HepG2 (cell line): ENCODE measurements around the gene GNAI2. TPM values are rescaled to one million over a fixed set of nuclear protein-coding genes. Genes with fewer than 3 reads are reported as not detected.

Experiments
- CAMTA2 ChIP-seq: sonication (generic); formaldehyde crosslinking; IDR thresholded peaks from 2 replicates; pipeline ENCODE4 v1.4.0; 2020; ENCODE audit warnings: mild to moderate bottlenecking, missing genetic modification reagents, borderline replicate concordance
- DNMT1 ChIP-seq: sonication (generic); formaldehyde crosslinking; IDR thresholded peaks from 2 replicates; pipeline ENCODE4 v1.5.1; 2020; ENCODE audit warnings: mild to moderate bottlenecking, missing genetic modification reagents
- FOXA1 ChIP-seq, 2 experiments: fragments of 450-650 bp in 1 of 2; sonication (generic) in 1 of 2; formaldehyde crosslinking in 1 of 2; IDR thresholded peaks; 2 replicates each; pipeline versions ENCODE4 v1.4.0 to v1.6.1; 2016 to 2020; ENCODE audit warnings: missing genetic modification reagents in 1 of 2
- FOXM1 ChIP-seq: sonication (generic); formaldehyde crosslinking; IDR thresholded peaks from 2 replicates; pipeline ENCODE4 v1.5.0; 2020; ENCODE audit warnings: missing genetic modification reagents
- ISL2 ChIP-seq: sonication (generic); formaldehyde crosslinking; IDR thresholded peaks from 2 replicates; pipeline ENCODE4 v1.5.0; 2020; ENCODE audit warnings: missing genetic modification reagents
- MIER2 ChIP-seq: IDR thresholded peaks from 2 replicates; pipeline ENCODE4 v1.6.1; 2016; ENCODE audit warnings: missing biosample characterization, missing genetic modification reagents
- NFRKB ChIP-seq: fragments of 450-650 bp; IDR thresholded peaks from 2 replicates; pipeline ENCODE4 v1.6.1; 2017
- TMF1 ChIP-seq: sonication (generic); formaldehyde crosslinking; IDR thresholded peaks from 2 replicates; pipeline ENCODE4 v1.8.1; 2022; ENCODE audit warnings: low read depth, missing genetic modification reagents
- XRCC5 ChIP-seq: fragments of 200-400 bp; formaldehyde crosslinking; optimal IDR thresholded peaks from 2 replicates; pipeline ENCODE3; 2017; ENCODE audit warnings: mild to moderate bottlenecking, low read length
- ZBTB21 ChIP-seq: sonication (generic); formaldehyde crosslinking; IDR thresholded peaks from 2 replicates; pipeline ENCODE4 v1.4.0; 2020; ENCODE audit warnings: missing genetic modification reagents
- ZNF430 ChIP-seq: sonication (generic); formaldehyde crosslinking; IDR thresholded peaks from 2 replicates; pipeline ENCODE4 v1.9.0; 2021; ENCODE audit warnings: mild to moderate bottlenecking, missing genetic modification reagents
- ZNF570 ChIP-seq: sonication (generic); formaldehyde crosslinking; IDR thresholded peaks from 2 replicates; pipeline ENCODE4 v1.4.0; 2020; ENCODE audit warnings: mild to moderate bottlenecking, missing genetic modification reagents, borderline replicate concordance
- ZNF619 ChIP-seq: sonication (generic); formaldehyde crosslinking; IDR thresholded peaks from 2 replicates; pipeline ENCODE4 v1.4.0; 2020; ENCODE audit warnings: mild to moderate bottlenecking, missing genetic modification reagents
- ZNF629 ChIP-seq: sonication (generic); formaldehyde crosslinking; conservative IDR thresholded peaks from 2 replicates; pipeline ENCODE4 v1.5.0; 2020; ENCODE audit warnings: missing genetic modification reagents
- ZNF678 ChIP-seq: sonication (generic); formaldehyde crosslinking; IDR thresholded peaks from 2 replicates; pipeline ENCODE4 v1.4.0; 2020; ENCODE audit warnings: mild to moderate bottlenecking, missing genetic modification reagents
- polyA plus RNA-seq, 8 experiments: library from polyadenylated mRNA; depleted of rRNA in 3 of 8; stranded (reverse) in 7 of 8; unstranded in 1 of 8; fragments of >200 nt; fragmentation: Illumina TruSeq in 4 of 8; extraction: Trizol in 4 of 8; gene quantifications; 2 replicates each; pipeline versions ENCODE4 v1.2.1 to v1.2.3, GENCODE V29; 2011 to 2016; ENCODE audit warnings: low read depth in 4 of 8, missing spikeins in 1 of 8, mixed read lengths in 1 of 8; ENCODE audit not compliant: insufficient read depth in 1 of 8
- total RNA-seq, 5 experiments: library from RNA; depleted of rRNA; stranded (reverse); fragments of >200 nt; fragmentation: Illumina TruSeq; extraction: Trizol; gene quantifications; 2 replicates each; pipeline ENCODE4 v1.2.3, GENCODE V29; 2016; ENCODE audit warnings: low read depth in 1 of 5
- TF ChIP-seq, protein P1 (sequence below): sonication (generic); formaldehyde crosslinking; IDR thresholded peaks from 2 replicates; pipeline ENCODE4 v1.4.0; 2020; ENCODE audit warnings: missing genetic modification reagents
- TF ChIP-seq, protein P2 (sequence below): IDR thresholded peaks from 2 replicates; pipeline ENCODE4 v1.6.1; 2016
- TF ChIP-seq, protein P3 (sequence below): sonication (generic); formaldehyde crosslinking; IDR thresholded peaks from 2 replicates; pipeline ENCODE4 v1.5.1; 2020; ENCODE audit warnings: mild to moderate bottlenecking, missing genetic modification reagents
- TF ChIP-seq, protein P4 (sequence below): sonication (generic); formaldehyde crosslinking; IDR thresholded peaks from 2 replicates; pipeline ENCODE4 v1.4.0; 2020; ENCODE audit warnings: low read depth, mild to moderate bottlenecking, missing genetic modification reagents

Gene GNAI2
- total and polyA plus RNA-seq, 2 of the 13 experiments (the other 11 are each of a cell fraction or from before 2014, with no cell fraction given) = 51.1 to 66.2 TPM

DNA sequence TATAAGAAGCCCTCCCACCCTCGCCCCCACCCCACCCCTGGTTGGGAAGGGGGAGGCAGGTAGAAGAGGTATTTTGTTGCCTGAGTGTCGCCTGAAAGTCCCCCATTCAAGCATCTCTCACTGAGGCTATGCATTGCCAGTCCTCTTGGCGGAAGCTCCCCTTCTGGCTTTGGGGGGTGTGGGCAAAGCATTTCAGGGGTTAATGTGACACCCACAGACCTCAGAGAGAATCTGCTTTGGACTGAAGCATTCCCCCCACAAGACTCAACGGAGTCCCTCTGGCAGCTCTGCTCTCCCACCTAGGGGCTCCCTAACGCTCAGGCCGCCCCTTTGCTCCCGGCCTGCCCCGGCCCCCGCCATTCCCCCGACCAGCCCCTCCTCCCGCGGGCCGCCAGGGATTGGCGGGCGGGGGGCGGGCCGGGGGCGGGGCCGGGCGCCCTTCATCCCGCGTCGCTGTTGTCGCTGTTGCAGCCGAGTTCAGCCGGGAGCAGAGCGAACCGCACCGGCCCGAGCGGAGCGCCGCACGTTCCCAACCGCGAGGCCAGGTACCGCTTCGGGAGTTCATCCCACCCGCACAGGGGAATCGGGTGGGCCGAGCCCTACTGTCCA is 31.1 kb upstream of the GNAI2 start, which contains the start of gene SLC38A3 (continued):
- TF ChIP-seq, protein P1, sequence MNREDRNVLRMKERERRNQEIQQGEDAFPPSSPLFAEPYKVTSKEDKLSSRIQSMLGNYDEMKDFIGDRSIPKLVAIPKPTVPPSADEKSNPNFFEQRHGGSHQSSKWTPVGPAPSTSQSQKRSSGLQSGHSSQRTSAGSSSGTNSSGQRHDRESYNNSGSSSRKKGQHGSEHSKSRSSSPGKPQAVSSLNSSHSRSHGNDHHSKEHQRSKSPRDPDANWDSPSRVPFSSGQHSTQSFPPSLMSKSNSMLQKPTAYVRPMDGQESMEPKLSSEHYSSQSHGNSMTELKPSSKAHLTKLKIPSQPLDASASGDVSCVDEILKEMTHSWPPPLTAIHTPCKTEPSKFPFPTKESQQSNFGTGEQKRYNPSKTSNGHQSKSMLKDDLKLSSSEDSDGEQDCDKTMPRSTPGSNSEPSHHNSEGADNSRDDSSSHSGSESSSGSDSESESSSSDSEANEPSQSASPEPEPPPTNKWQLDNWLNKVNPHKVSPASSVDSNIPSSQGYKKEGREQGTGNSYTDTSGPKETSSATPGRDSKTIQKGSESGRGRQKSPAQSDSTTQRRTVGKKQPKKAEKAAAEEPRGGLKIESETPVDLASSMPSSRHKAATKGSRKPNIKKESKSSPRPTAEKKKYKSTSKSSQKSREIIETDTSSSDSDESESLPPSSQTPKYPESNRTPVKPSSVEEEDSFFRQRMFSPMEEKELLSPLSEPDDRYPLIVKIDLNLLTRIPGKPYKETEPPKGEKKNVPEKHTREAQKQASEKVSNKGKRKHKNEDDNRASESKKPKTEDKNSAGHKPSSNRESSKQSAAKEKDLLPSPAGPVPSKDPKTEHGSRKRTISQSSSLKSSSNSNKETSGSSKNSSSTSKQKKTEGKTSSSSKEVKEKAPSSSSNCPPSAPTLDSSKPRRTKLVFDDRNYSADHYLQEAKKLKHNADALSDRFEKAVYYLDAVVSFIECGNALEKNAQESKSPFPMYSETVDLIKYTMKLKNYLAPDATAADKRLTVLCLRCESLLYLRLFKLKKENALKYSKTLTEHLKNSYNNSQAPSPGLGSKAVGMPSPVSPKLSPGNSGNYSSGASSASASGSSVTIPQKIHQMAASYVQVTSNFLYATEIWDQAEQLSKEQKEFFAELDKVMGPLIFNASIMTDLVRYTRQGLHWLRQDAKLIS = no peak
- TF ChIP-seq FOXA1 (IDR thresholded peaks at IDR 0.05) (no peak), FOXA1 (CRISPR knock-in tag; IDR thresholded peaks at IDR 0.05) (peak; percentile 19; the same call in 1 of the 2 replicates), CAMTA2 (CRISPR knock-in tag) (no peak), MIER2 (no peak), ZBTB21 (CRISPR knock-in tag) (no peak), ZNF678 (CRISPR knock-in tag) (no peak), ZNF629 (peak; percentile 23; the same call in 1 of the 2 replicates), ZNF570 (CRISPR knock-in tag) (no peak), NFRKB (no peak), ZNF619 (CRISPR knock-in tag) (no peak), DNMT1 (CRISPR knock-in tag) (no peak), ZNF430 (CRISPR knock-in tag) (peak; percentile 10; the same call in 1 of the 2 replicates), XRCC5 (no peak), FOXM1 (CRISPR knock-in tag) (no peak), ISL2 (CRISPR knock-in tag) (0 out of 2 replicates have a peak, but pooled peaks have one; percentile 38), TMF1 (0 out of 2 replicates have a peak, but pooled peaks have one; percentile 24)
- TF ChIP-seq, protein P2, sequence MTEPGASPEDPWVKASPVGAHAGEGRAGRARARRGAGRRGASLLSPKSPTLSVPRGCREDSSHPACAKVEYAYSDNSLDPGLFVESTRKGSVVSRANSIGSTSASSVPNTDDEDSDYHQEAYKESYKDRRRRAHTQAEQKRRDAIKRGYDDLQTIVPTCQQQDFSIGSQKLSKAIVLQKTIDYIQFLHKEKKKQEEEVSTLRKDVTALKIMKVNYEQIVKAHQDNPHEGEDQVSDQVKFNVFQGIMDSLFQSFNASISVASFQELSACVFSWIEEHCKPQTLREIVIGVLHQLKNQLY (CRISPR knock-in tag) = no peak
- TF ChIP-seq, protein P3, sequence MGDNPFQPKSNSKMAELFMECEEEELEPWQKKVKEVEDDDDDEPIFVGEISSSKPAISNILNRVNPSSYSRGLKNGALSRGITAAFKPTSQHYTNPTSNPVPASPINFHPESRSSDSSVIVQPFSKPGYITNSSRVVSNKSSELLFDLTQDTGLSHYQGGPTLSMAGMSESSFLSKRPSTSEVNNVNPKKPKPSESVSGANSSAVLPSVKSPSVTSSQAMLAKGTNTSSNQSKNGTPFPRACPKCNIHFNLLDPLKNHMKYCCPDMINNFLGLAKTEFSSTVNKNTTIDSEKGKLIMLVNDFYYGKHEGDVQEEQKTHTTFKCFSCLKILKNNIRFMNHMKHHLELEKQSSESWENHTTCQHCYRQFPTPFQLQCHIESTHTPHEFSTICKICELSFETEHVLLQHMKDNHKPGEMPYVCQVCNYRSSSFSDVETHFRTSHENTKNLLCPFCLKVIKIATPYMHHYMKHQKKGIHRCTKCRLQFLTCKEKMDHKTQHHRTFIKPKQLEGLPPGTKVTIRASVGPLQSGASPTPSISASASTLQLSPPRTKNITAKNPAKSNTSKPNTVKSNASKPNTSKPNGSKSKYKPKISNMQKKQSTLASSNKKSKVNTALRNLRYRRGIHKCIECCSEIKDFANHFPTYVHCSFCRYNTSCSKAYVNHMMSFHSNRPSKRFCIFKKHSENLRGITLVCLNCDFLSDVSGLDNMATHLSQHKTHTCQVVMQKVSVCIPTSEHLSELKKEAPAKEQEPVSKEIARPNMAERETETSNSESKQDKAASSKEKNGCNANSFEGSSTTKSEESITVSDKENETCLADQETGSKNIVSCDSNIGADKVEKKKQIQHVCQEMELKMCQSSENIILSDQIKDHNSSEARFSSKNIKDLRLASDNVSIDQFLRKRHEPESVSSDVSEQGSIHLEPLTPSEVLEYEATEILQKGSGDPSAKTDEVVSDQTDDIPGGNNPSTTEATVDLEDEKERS = no peak
- TF ChIP-seq, protein P4, sequence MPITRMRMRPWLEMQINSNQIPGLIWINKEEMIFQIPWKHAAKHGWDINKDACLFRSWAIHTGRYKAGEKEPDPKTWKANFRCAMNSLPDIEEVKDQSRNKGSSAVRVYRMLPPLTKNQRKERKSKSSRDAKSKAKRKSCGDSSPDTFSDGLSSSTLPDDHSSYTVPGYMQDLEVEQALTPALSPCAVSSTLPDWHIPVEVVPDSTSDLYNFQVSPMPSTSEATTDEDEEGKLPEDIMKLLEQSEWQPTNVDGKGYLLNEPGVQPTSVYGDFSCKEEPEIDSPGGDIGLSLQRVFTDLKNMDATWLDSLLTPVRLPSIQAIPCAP (CRISPR knock-in tag) = no peak
